ENCODE measurements around the gene LGALS9B. TPM values are rescaled to one million over a fixed set of nuclear protein-coding genes. Genes with fewer than 3 reads are reported as not detected.
"Not testable (repeated sequence)": the region's sequence is repeated elsewhere in the genome, so short reads cannot be mapped to it uniquely, and the experiment has no call there.

Gene LGALS9B
- total RNA-seq, 2 experiments from 2014 or later: not detected

DNA sequence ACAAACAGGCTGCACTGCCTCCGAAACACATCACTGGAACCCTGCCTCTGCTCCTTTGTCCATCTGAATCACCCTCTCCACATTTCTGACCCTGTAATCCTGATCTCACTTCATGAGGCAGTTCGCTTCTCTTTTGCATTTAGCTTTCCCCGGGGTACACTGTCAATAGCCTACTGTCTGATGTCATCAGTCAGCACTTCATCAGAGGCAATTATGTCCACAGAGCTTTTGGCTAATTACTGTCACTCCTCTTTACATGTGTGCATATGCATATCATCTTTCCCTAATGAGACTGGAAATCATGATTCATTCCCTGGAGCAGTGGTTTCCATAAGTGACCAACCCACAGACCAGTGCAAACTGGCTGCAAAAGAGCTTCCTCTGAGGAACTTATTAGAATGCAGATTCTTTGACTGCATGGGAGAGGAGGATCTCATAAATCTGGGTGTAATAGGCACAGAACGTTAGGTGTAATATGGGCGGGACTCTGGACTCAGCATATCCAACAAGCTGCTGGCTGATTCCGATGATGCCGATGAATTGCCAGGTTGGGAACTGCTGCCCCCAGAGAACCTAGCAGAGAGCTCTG lies 49.8 kb downstream of the LGALS9B start:
- H3K4me1 ChIP-seq (ENCODE audit: insufficient read depth, low read length); intact Hi-C loops (cut with DNase I, micrococcal nuclease); H3K9me3 Mint-ChIP-seq; H3K4me3 ChIP-seq (ENCODE audit: low read length); POLR2A ChIA-PET; H3K36me3 Mint-ChIP-seq (ENCODE audit: low read depth); H3K4me1 Mint-ChIP-seq (ENCODE audit: low read depth); H3K27ac Mint-ChIP-seq; H3K27ac ChIP-seq (ENCODE audit: low read depth in 1 of 2, low read length in 2 of 2); H3K36me3 ChIP-seq (ENCODE audit: insufficient read depth, low read length); H3K4me3 Mint-ChIP-seq; CTCF ChIA-PET; H3K9me3 ChIP-seq (ENCODE audit: control insufficient read depth in 1 of 2, insufficient read depth in 1 of 2, low read length in 2 of 2); H3K27me3 Mint-ChIP-seq; ATAC-seq (ENCODE audit: poor library complexity); H3K27me3 ChIP-seq (ENCODE audit: control insufficient read depth in 1 of 2, insufficient read depth in 2 of 2, low read length in 2 of 2); DNase-seq: not testable (repeated sequence)

DNA sequence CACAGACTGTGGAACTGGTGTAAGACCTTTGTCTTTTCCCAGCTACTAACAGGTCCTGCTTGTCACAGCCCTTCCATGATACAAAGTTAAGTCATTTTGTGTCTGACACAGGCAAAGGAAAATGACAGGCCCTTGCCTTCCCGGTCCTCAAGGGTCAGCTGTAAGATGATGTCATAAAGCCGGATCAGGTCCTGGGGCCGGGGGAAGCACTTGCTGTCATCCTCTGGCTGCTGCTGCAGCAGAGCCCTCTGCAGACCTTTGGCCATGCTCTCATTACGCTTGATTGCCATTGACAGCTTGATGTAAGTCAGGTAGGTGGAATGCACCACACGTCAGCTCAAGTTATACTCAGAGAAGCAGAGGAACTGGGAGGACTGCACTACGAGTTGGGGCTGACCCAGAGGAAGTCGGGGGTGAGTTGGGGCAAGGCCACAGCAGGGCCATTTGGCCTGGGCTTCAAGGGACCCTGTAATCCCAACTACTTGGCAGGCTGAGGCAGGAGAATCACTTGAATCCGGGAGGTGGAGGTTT lies 50.9 kb downstream of the LGALS9B start:
- H3K9me3 ChIP-seq (ENCODE audit: control insufficient read depth in 1 of 2, insufficient read depth in 1 of 2, low read length in 2 of 2); CTCF ChIA-PET; H3K4me3 Mint-ChIP-seq; H3K36me3 ChIP-seq (ENCODE audit: insufficient read depth, low read length); POLR2A ChIA-PET; DNase-seq; intact Hi-C loops (cut with DNase I, micrococcal nuclease); H3K27me3 ChIP-seq (ENCODE audit: control insufficient read depth in 1 of 2, insufficient read depth in 2 of 2, low read length in 2 of 2); H3K27me3 Mint-ChIP-seq; H3K27ac Mint-ChIP-seq; H3K36me3 Mint-ChIP-seq (ENCODE audit: low read depth); H3K4me1 Mint-ChIP-seq (ENCODE audit: low read depth); H3K4me3 ChIP-seq (ENCODE audit: low read length); H3K9me3 Mint-ChIP-seq; ATAC-seq (ENCODE audit: poor library complexity); H3K27ac ChIP-seq (ENCODE audit: low read depth in 1 of 2, low read length in 2 of 2); H3K4me1 ChIP-seq (ENCODE audit: insufficient read depth, low read length): not testable (repeated sequence)

DNA sequence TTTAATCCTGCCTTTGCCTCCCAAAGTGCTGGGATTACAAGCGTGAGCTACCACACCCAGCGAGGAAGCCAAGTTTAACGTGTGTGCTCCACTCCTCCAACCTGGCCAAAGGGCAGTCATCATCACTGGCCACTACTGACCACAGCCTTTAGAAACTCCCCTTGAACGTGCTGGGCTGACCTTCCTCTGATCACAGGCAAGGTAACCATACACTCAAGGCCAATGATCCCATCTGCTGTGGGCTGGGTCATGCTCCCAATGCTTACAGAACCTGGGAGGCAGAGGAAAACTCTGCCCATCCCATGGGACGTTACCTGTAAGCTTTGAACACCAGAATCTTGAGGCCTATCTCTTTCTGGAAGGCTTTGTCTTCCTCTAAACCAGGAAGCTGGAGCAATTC lies 51.9 kb downstream of the LGALS9B start:
- H3K9me3 ChIP-seq (ENCODE audit: control insufficient read depth in 1 of 2, insufficient read depth in 1 of 2, low read length in 2 of 2); H3K27me3 Mint-ChIP-seq; H3K9me3 Mint-ChIP-seq; ATAC-seq (ENCODE audit: poor library complexity); H3K4me1 ChIP-seq (ENCODE audit: insufficient read depth, low read length); POLR2A ChIA-PET; H3K4me3 Mint-ChIP-seq; H3K27ac Mint-ChIP-seq; H3K27me3 ChIP-seq (ENCODE audit: control insufficient read depth in 1 of 2, insufficient read depth in 2 of 2, low read length in 2 of 2); H3K4me3 ChIP-seq (ENCODE audit: low read length); intact Hi-C loops (cut with DNase I, micrococcal nuclease); H3K4me1 Mint-ChIP-seq (ENCODE audit: low read depth); H3K27ac ChIP-seq (ENCODE audit: low read depth in 1 of 2, low read length in 2 of 2); H3K36me3 Mint-ChIP-seq (ENCODE audit: low read depth); DNase-seq; CTCF ChIA-PET; H3K36me3 ChIP-seq (ENCODE audit: insufficient read depth, low read length): not testable (repeated sequence)

DNA sequence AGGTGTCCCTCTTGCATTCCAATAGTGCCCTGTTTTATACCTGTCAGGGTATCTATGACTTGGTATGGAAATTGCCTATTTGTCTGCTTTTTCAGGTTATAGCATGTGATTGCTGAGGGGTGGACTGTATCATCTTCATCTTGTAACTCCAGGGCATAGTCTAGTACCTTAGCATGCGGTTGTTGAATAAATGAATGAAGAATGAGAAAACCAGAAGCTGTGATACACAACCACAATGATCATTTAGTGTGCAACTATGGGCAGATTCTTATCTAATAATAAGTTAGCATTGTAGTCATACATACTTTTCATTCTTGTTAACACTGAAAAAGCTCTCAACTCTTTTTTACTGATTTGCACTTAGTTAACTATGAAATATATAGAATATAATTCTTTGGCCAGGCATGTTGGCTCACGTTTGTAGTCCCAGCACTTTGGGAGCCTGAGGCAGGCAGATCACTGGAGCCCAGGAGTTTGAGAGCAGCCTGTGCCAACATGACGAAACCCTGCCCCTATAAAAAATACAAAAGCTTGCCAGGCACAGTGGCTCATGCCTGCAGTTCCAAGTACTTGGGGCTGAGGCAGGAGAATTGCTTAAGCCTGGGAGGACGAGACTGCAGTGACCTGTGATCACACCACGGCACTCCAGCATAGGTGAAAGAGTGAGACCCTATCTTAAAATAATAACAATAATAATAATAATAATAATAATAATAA lies 65.9 kb downstream of the LGALS9B start:
- H3K4me3 Mint-ChIP-seq; H3K36me3 Mint-ChIP-seq (ENCODE audit: low read depth); H3K27ac Mint-ChIP-seq; DNase-seq; POLR2A ChIA-PET; CTCF ChIA-PET; intact Hi-C loops (cut with DNase I, micrococcal nuclease); H3K4me1 Mint-ChIP-seq (ENCODE audit: low read depth); H3K36me3 ChIP-seq (ENCODE audit: insufficient read depth, low read length); H3K9me3 Mint-ChIP-seq; ATAC-seq (ENCODE audit: poor library complexity); H3K27ac ChIP-seq (ENCODE audit: low read depth in 1 of 2, low read length in 2 of 2); H3K9me3 ChIP-seq (ENCODE audit: control insufficient read depth in 1 of 2, insufficient read depth in 1 of 2, low read length in 2 of 2); H3K4me3 ChIP-seq (ENCODE audit: low read length); H3K27me3 Mint-ChIP-seq; H3K27me3 ChIP-seq (ENCODE audit: control insufficient read depth in 1 of 2, insufficient read depth in 2 of 2, low read length in 2 of 2); H3K4me1 ChIP-seq (ENCODE audit: insufficient read depth, low read length): not testable (repeated sequence)

DNA sequence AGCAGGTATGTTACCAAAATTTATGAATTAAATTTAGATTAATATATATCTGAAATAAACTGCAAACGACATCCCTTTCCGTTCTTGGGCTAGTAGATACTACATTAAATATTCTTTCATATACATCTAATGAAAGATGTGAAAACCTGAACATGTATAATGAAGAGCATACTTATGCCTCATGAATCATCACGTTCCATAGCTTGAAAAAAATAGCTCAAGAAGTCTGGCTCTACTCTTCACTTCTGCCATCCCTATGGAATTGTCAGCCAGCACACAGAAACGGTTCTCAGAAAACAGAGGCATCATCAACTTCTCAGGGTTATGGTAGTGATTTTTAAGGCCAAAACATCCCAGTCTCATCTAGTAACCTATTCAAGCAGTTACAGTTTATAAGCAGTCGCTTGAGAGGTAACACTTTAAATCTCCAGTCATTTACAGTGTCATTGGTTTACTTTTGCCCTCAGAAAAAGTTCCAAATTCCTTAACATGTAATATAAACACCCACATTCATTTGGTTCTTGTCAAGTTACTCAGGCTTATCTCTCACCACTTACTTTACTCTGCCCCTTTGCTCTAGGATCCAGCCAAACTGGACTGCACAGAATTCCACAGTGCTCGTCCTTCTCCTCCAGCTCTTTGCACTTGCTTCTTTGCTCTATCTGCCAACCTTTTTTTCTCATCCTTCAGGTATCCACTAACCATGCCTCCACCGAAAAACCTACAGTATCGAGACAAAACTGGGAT lies 66.6 kb downstream of the LGALS9B start:
- H3K27me3 ChIP-seq (ENCODE audit: control insufficient read depth in 1 of 2, insufficient read depth in 2 of 2, low read length in 2 of 2); H3K4me3 Mint-ChIP-seq; POLR2A ChIA-PET; H3K4me3 ChIP-seq (ENCODE audit: low read length); H3K27me3 Mint-ChIP-seq; H3K9me3 Mint-ChIP-seq; ATAC-seq (ENCODE audit: poor library complexity); CTCF ChIA-PET; DNase-seq; H3K9me3 ChIP-seq (ENCODE audit: control insufficient read depth in 1 of 2, insufficient read depth in 1 of 2, low read length in 2 of 2); H3K36me3 Mint-ChIP-seq (ENCODE audit: low read depth); H3K27ac Mint-ChIP-seq; H3K4me1 Mint-ChIP-seq (ENCODE audit: low read depth); H3K27ac ChIP-seq (ENCODE audit: low read depth in 1 of 2, low read length in 2 of 2); intact Hi-C loops (cut with DNase I, micrococcal nuclease); H3K4me1 ChIP-seq (ENCODE audit: insufficient read depth, low read length); H3K36me3 ChIP-seq (ENCODE audit: insufficient read depth, low read length): not testable (repeated sequence)

Other genes starting within 250 kb of the LGALS9B start
- not detected for gene CDRT15L2, start 112.2 kb upstream of the LGALS9B start, total RNA-seq